SU-DHL-6 (cell line): Measurements from ENCODE around the gene EEFSEC.

ENCODE experiments used
- EZH2phosphoT487 ChIP-seq: fragments of 200-600 bp; sonication (generic), shearing (Covaris generic); conservative IDR thresholded peaks from 2 replicates; pipeline ENCODE4 v1.6.1; 2018; ENCODE audit warnings: mild to moderate bottlenecking, antibody characterized with exemption, low read length, moderate library complexity, mixed read lengths
- TF ChIP-seq, protein P1 (sequence below): fragments of 200-600 bp; sonication (generic); IDR thresholded peaks from one replicate; pipeline ENCODE4 v1.5.1; 2017; ENCODE audit warnings: antibody characterized with exemption, mild to moderate bottlenecking, low read length, moderate library complexity; ENCODE audit not compliant: insufficient read depth, poor library complexity, severe bottlenecking

DNA sequence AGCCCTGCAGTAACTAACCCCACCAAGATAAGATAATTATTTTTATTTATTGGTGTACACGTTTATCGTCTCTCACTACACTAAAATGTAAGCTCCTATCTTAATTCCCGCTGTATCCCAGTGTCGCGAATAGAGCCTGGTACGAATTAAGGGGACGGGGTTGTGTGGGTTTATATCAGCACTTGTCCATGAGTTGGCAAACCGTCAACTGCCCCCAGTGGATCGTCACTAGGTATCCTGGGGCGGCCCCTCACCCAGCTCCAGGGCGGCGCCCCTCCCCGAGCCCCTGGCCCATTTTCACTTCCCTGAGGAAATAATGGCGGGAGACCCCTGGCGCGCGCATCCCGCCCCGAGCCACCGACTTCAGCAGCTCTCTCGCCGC is 30.1 kb upstream of the EEFSEC start:
- TF ChIP-seq, protein P1, sequence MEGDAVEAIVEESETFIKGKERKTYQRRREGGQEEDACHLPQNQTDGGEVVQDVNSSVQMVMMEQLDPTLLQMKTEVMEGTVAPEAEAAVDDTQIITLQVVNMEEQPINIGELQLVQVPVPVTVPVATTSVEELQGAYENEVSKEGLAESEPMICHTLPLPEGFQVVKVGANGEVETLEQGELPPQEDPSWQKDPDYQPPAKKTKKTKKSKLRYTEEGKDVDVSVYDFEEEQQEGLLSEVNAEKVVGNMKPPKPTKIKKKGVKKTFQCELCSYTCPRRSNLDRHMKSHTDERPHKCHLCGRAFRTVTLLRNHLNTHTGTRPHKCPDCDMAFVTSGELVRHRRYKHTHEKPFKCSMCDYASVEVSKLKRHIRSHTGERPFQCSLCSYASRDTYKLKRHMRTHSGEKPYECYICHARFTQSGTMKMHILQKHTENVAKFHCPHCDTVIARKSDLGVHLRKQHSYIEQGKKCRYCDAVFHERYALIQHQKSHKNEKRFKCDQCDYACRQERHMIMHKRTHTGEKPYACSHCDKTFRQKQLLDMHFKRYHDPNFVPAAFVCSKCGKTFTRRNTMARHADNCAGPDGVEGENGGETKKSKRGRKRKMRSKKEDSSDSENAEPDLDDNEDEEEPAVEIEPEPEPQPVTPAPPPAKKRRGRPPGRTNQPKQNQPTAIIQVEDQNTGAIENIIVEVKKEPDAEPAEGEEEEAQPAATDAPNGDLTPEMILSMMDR: no peak
- TF ChIP-seq EZH2phosphoT487: no peak
